Panc1 (cell line): Measurements from ENCODE around the gene CDKL1. TPM values are rescaled to one million over a fixed set of nuclear protein-coding genes. Genes with fewer than 3 reads are reported as not detected.

ENCODE experiments used
- ATAC-seq: fragments of 200-7000 bp; cut with Tn5 transposase; 2 replicates; pipeline ENCODE4 v1.9.1; 2020; ENCODE audit warnings: mild to moderate bottlenecking, moderate library complexity
- BruUV-seq: library from RNA; stranded (reverse); fragments of 400-500 nt; replicated peaks from 2 replicates; lab custom pipeline; 2021; lab: Mats Ljungman, UMichigan
- CTCF ChIA-PET: fragments of 300-600 bp; sonication (Branson Sonifier 250); formaldehyde crosslinking; loops from one replicate; lab custom pipeline; 2022; ENCODE audit warnings: antibody characterized with exemption; lab: Charles Lee
- POLR2A ChIA-PET: fragments of 300-600 bp; sonication (Branson Sonifier 250); formaldehyde crosslinking; loops from one replicate; lab custom pipeline; 2022; ENCODE audit warnings: antibody characterized with exemption; lab: Charles Lee
- DNase-seq: peaks from one replicate; pipeline ENCODE4 v3.0.0-alpha.2; 2010; ENCODE audit warnings: low read depth, low spot score
- H3K27ac ChIP-seq: 2 replicates; pipeline ENCODE4 v1.5.1; 2011; ENCODE audit warnings: mild to moderate bottlenecking, low read length, inconsistent platforms
- H3K27me3 ChIP-seq: fragments of 200-500 bp; sonication (Bioruptor generic); 2 replicates; pipeline ENCODE4 v1.6.0; 2014; ENCODE audit warnings: low read length, inconsistent platforms; ENCODE audit not compliant: control insufficient read depth, insufficient read depth
- H3K36me3 ChIP-seq: fragments of 200-500 bp; sonication (Bioruptor generic); 2 replicates; pipeline ENCODE4 v1.5.1; 2014; ENCODE audit warnings: inconsistent platforms, mild to moderate bottlenecking, low read length, moderate library complexity; ENCODE audit not compliant: control insufficient read depth, insufficient read depth
- H3K4me1 ChIP-seq: 2 replicates; pipeline ENCODE4 v1.5.1; 2011; ENCODE audit warnings: inconsistent platforms, mild to moderate bottlenecking, low read length, moderate library complexity; ENCODE audit not compliant: control insufficient read depth, insufficient read depth
- H3K4me3 ChIP-seq, 2 experiments: 2 replicates each; pipeline ENCODE4 v1.5.1; 2011 to 2012; ENCODE audit warnings: low read depth in 2 of 2, low read length in 2 of 2, mild to moderate bottlenecking in 2 of 2, inconsistent platforms in 1 of 2, moderate library complexity in 1 of 2
- H3K9me3 ChIP-seq: fragments of 200-500 bp; sonication (Bioruptor generic); 2 replicates; pipeline ENCODE4 v1.5.1; 2014; ENCODE audit warnings: low read depth, mild to moderate bottlenecking, inconsistent platforms, low read length, moderate library complexity; ENCODE audit not compliant: control insufficient read depth, insufficient read depth
- CTCF ChIP-seq: fragments of 450-650 bp; IDR thresholded peaks from 2 replicates; pipeline ENCODE4 v1.5.1; 2017; ENCODE audit warnings: mild to moderate bottlenecking
- POLR2AphosphoS5 ChIP-seq: IDR thresholded peaks from 2 replicates; pipeline ENCODE4 v1.6.1; 2012; ENCODE audit warnings: mild to moderate bottlenecking, low read depth, low read length, moderate library complexity
- REST ChIP-seq, 2 experiments: IDR thresholded peaks; 2 replicates each; pipeline ENCODE4 v1.6.1; 2011 to 2012; ENCODE audit warnings: low read depth in 2 of 2, control low read depth in 1 of 2, low read length in 1 of 2, mild to moderate bottlenecking in 1 of 2, moderate library complexity in 1 of 2; ENCODE audit not compliant: insufficient read depth in 1 of 2
- SIN3A ChIP-seq: IDR thresholded peaks from 2 replicates; pipeline ENCODE4 v1.6.1; 2012; ENCODE audit warnings: low read depth, mild to moderate bottlenecking, low read length, moderate library complexity, borderline replicate concordance; ENCODE audit not compliant: insufficient read depth
- TCF7L2 ChIP-seq: IDR thresholded peaks from 2 replicates; pipeline ENCODE4 v1.6.1; 2011; ENCODE audit warnings: mild to moderate bottlenecking, low read depth, low read length, inconsistent platforms
- in situ Hi-C: cut with HindIII; loops from 2 replicates; pipeline ENCODE4 v1.10.0; 2016; ENCODE audit warnings: low sequenced_read_pairs, low pct_unique_long_range_greater_than_20kb
- intact Hi-C: fragments of 100-400 bp; cut with micrococcal nuclease; formaldehyde crosslinking; loops from one replicate; pipeline ENCODE4 v1.10.0; 2022; ENCODE audit not compliant: unreplicated experiment
- total RNA-seq: library from RNA; stranded (reverse); gene quantifications from one replicate; pipeline ENCODE4 v1.2.1, GENCODE V29; 2021; ENCODE audit not compliant: unreplicated experiment

The CDKL1 gene
- total RNA-seq, 1 experiment from 2014 or later: 5.8 TPM

GRCh38 chr14:50345846-50346422 is 50.7 kb downstream of the CDKL1 start:
- ChIA-PET CTCF (interaction anchor here (0.7 kb wide), 1 partner anchor 54 kb away, joined by 3 read pairs; no protein-coding TSS in a partner anchor), POLR2A (no interaction called here)

GRCh38 chr14:50344876-50345563 is 51.7 kb downstream of the CDKL1 start:
- ATAC-seq (no peak), DNase-seq (no peak)
- BruUV-seq: no TSS peak
- H3K4me1 ChIP-seq: peaks cover 7% of the 10 kb centered on the region
- no peak overlapping the region for H3K27ac ChIP-seq
- no peaks in the 10 kb centered on the region for H3K36me3 ChIP-seq
- ChIA-PET CTCF (no interaction called here), POLR2A (interaction anchor here (0.8 kb wide), 1 partner anchor 214 kb away, joined by 5 read pairs; no protein-coding TSS in a partner anchor)
- intact Hi-C loops (no loop called here), in situ Hi-C loops (no loop called here)
- H3K27me3 ChIP-seq: no peaks in the 10 kb centered on the region
- H3K9me3 ChIP-seq: no peaks in the 10 kb centered on the region
- H3K4me3 ChIP-seq: no peak overlapping the region
- TF ChIP-seq REST (IDR thresholded peaks at IDR 0.05; ENCODE audit: insufficient read depth in 1 of 2, low read depth in 2 of 2, low read length in 1 of 2) (no peak), POLR2AphosphoS5 (no peak), SIN3A (no peak), TCF7L2 (no peak)

More at GRCh38 chr14:50345846-50346422, 50.7 kb downstream of the CDKL1 start:
- DNase-seq (no peak), ATAC-seq (no peak)
- intact Hi-C loops (no loop called here), in situ Hi-C loops (no loop called here)
- TF ChIP-seq POLR2AphosphoS5 (no peak), SIN3A (no peak), REST (IDR thresholded peaks at IDR 0.05; ENCODE audit: insufficient read depth in 1 of 2, low read depth in 2 of 2, low read length in 1 of 2) (no peak), CTCF (no peak), TCF7L2 (no peak)
- no peak overlapping the region for H3K27ac ChIP-seq
- H3K4me1 ChIP-seq: peaks cover 7% of the 10 kb centered on the region
- no peaks in the 10 kb centered on the region for H3K9me3 ChIP-seq
- H3K27me3 ChIP-seq: no peaks in the 10 kb centered on the region
- no peak overlapping the region for H3K4me3 ChIP-seq
- H3K36me3 ChIP-seq: no peaks in the 10 kb centered on the region
- no TSS peak for BruUV-seq
